Keratinocyte (primary cell): ENCODE data around the gene CCDC186.

Experiments used
- EZH2 ChIP-seq: IDR thresholded peaks from one replicate; pipeline ENCODE4 v1.6.1; 2012; ENCODE audit warnings: inconsistent platforms, mild to moderate bottlenecking, low read length, moderate library complexity
- TF ChIP-seq, protein P1 (sequence below), 3 experiments: IDR thresholded peaks in 1 of 3; conservative IDR thresholded peaks in 1 of 3; optimal IDR thresholded peaks in 1 of 3; 2 replicates in 2 of 3; 3 replicates in 1 of 3; pipeline versions ENCODE3 to v1.5.1; 2011; ENCODE audit warnings: low read length in 3 of 3, mild to moderate bottlenecking in 3 of 3, moderate library complexity in 2 of 3, control low read depth in 1 of 3, inconsistent platforms in 1 of 3; ENCODE audit not compliant: insufficient read depth in 2 of 3; ENCODE audit errors: extremely low read depth in 1 of 3

DNA sequence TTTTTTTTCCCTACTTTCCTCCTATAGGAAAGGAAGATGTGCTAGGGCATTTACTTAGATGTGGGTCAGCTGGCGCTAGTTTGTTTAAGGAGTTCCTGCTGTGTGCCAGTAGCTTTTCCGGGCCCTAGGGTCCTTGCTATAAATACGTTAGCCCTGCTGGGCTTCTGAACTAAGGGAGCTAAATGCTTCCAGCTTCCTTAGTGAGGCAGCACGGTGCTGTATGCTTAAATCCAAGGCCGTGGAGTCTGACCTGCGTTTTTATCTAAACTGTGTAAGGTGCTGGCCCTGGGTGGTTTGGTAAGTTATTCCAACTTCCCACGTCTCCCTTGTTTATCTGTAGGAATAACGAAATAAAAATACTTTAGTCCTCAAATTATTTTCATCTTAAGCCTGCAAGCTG, 5.7 kb upstream of the CCDC186 start:
- TF ChIP-seq, protein P1, sequence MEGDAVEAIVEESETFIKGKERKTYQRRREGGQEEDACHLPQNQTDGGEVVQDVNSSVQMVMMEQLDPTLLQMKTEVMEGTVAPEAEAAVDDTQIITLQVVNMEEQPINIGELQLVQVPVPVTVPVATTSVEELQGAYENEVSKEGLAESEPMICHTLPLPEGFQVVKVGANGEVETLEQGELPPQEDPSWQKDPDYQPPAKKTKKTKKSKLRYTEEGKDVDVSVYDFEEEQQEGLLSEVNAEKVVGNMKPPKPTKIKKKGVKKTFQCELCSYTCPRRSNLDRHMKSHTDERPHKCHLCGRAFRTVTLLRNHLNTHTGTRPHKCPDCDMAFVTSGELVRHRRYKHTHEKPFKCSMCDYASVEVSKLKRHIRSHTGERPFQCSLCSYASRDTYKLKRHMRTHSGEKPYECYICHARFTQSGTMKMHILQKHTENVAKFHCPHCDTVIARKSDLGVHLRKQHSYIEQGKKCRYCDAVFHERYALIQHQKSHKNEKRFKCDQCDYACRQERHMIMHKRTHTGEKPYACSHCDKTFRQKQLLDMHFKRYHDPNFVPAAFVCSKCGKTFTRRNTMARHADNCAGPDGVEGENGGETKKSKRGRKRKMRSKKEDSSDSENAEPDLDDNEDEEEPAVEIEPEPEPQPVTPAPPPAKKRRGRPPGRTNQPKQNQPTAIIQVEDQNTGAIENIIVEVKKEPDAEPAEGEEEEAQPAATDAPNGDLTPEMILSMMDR (optimal IDR thresholded peaks at IDR 0.05 in 1 of 3, IDR thresholded peaks at IDR 0.05 in 1 of 3, conservative IDR thresholded peaks at IDR 0.05 in 1 of 3; ENCODE audit: extremely low read depth in 1 of 3, insufficient read depth in 2 of 3, low read length in 3 of 3) = no peak
- no peak for TF ChIP-seq EZH2
